GM12878 (cell line): ENCODE measurements around the gene RACGAP1. TPM values are rescaled to one million over a fixed set of nuclear protein-coding genes. Genes with fewer than 3 reads are reported as not detected.

Source experiments
- ATAC-seq: fragments of 200-7000 bp; cut with Tn5 transposase; 3 replicates; pipeline ENCODE4 v1.9.1; 2020; ENCODE audit warnings: mild to moderate bottlenecking, moderate library complexity
- BruUV-seq: library from RNA; stranded (reverse); fragments of 400-500 nt; replicated peaks from 2 replicates; lab custom pipeline; 2021; lab: Mats Ljungman, UMichigan
- CTCF ChIA-PET: fragments of 300-600 bp; sonication (Branson Sonifier 250); formaldehyde crosslinking; extraction: SDS; loops from one replicate; lab custom pipeline; 2021; ENCODE audit warnings: inconsistent platforms; lab: Yijun Ruan, JAX
- POLR2A ChIA-PET: fragments of 350-600 bp; formaldehyde crosslinking; extraction: SDS; loops from one replicate; lab custom pipeline; 2021; ENCODE audit warnings: inconsistent platforms; lab: Charles Lee
- RAD21 ChIA-PET: fragments of 300-600 bp; sonication (Branson Sonifier 250); formaldehyde crosslinking; loops from one replicate; lab custom pipeline; 2023; ENCODE audit warnings: antibody characterized with exemption; ENCODE audit not compliant: unreplicated experiment; lab: Charles Lee
- SMC1A ChIA-PET: fragments of 300-600 bp; sonication (Branson Sonifier 250); formaldehyde crosslinking; loops from one replicate; lab custom pipeline; 2023; ENCODE audit not compliant: unreplicated experiment, uncharacterized antibody; lab: Charles Lee
- DNase-seq: peaks from one replicate; pipeline ENCODE4 v3.0.0-alpha.2; 2011; ENCODE audit warnings: low read depth, low spot score
- FAIRE-seq: peaks from 3 replicates; lab custom pipeline; 2011; peaks lifted over from hg19 to GRCh38; lab: Jason Lieb, UNC
- H2AFZ ChIP-seq: 2 replicates; pipeline ENCODE4 v1.6.0; 2011; ENCODE audit warnings: low read depth, low read length, control low read depth; ENCODE audit not compliant: control insufficient read depth
- H3K27ac ChIP-seq: 2 replicates; pipeline ENCODE4 v1.5.1; 2011; ENCODE audit warnings: control low read depth; ENCODE audit not compliant: control insufficient read depth, insufficient read depth
- H3K27me3 ChIP-seq, 2 experiments: replicated peaks in 1 of 2; 2 replicates each; pipeline versions ENCODE4 v1.6.0 to v1.6.1; 2011; ENCODE audit warnings: low read length in 1 of 2; ENCODE audit not compliant: control insufficient read depth in 2 of 2, insufficient read depth in 2 of 2
- H3K36me3 ChIP-seq, 2 experiments: 2 replicates each; pipeline ENCODE4 v1.5.1; 2011; ENCODE audit warnings: low read length in 1 of 2; ENCODE audit not compliant: control insufficient read depth in 2 of 2, insufficient read depth in 2 of 2
- H3K4me1 ChIP-seq: 2 replicates; pipeline ENCODE4 v1.6.1; 2011; ENCODE audit warnings: mild to moderate bottlenecking, low read length, moderate library complexity, mixed read lengths; ENCODE audit not compliant: control insufficient read depth, insufficient read depth
- H3K4me2 ChIP-seq: 2 replicates; pipeline ENCODE4 v1.6.0; 2011; ENCODE audit warnings: control low read depth; ENCODE audit not compliant: control insufficient read depth, insufficient read depth
- H3K4me3 ChIP-seq: fragments of 200-600 bp; sonication (generic); 2 replicates; pipeline ENCODE4 v1.5.1; 2016
- H3K79me2 ChIP-seq: 2 replicates; pipeline ENCODE4 v1.6.0; 2011; ENCODE audit warnings: low read length; ENCODE audit not compliant: control insufficient read depth, insufficient read depth
- H3K9ac ChIP-seq: 2 replicates; pipeline ENCODE4 v1.8.0; 2011; ENCODE audit warnings: low read length, control low read depth, mixed read lengths; ENCODE audit not compliant: control insufficient read depth, insufficient read depth
- H3K9me3 ChIP-seq: replicated peaks from 3 replicates; pipeline ENCODE4 v1.5.1; 2011; ENCODE audit warnings: mild to moderate bottlenecking, low read length; ENCODE audit not compliant: control insufficient read depth, insufficient read depth
- H4K20me1 ChIP-seq: 2 replicates; pipeline ENCODE4 v1.6.0; 2011; ENCODE audit not compliant: control insufficient read depth, insufficient read depth
- KLF5 ChIP-seq: fragments of 450-650 bp; IDR thresholded peaks from 2 replicates; pipeline ENCODE4 v1.6.1; 2014; ENCODE audit warnings: mild to moderate bottlenecking; ENCODE audit not compliant: partially characterized antibody
- TCF3 ChIP-seq: IDR thresholded peaks from 2 replicates; pipeline ENCODE4 v1.6.1; 2012; ENCODE audit warnings: low read depth, mild to moderate bottlenecking, low read length, borderline replicate concordance; ENCODE audit not compliant: insufficient read depth
- ZNF622 ChIP-seq: fragments of 450-650 bp; IDR thresholded peaks from 2 replicates; pipeline ENCODE4 v1.6.1; 2017; ENCODE audit warnings: mild to moderate bottlenecking, inconsistent platforms
- WGBS: methylation state at CpG from one replicate; pipeline ENCODE4 v1.1.6; 2016; ENCODE audit warnings: low lambda C conversion rate; ENCODE audit not compliant: insufficient replicate concordance, insufficient coverage; ENCODE audit errors: missing lambda C conversion rate; 5-methylcytosine and 5-hydroxymethylcytosine counted together
- in situ Hi-C: fragments of 300-500 bp; cut with MboI; formaldehyde crosslinking; loops from 9 replicates; pipeline ENCODE4 v1.14.3; 2018; ENCODE audit warnings: mixed read lengths
- intact Hi-C: fragments of 100-400 bp; cut with micrococcal nuclease; formaldehyde crosslinking; loops from one replicate; pipeline ENCODE4 v1.14.2; 2022; ENCODE audit not compliant: unreplicated experiment
- polyA plus RNA-seq, 11 experiments: library from polyadenylated mRNA; depleted of rRNA in 4 of 11; unstranded in 6 of 11; stranded (reverse) in 5 of 11; fragments of >200 nt; fragmentation: Nextera tagmentation in 4 of 11; fragmentation: Illumina TruSeq in 1 of 11; extraction: Ambion mirVana in 4 of 11; extraction: Trizol in 1 of 11; gene quantifications; 1 replicate in 1 of 11; 2 replicates in 10 of 11; pipeline versions ENCODE4 v1.2.1 to v1.2.3, GENCODE V29; 2011 to 2016; ENCODE audit warnings: inconsistent platforms in 2 of 11, missing spikeins in 2 of 11, low read depth in 1 of 11
- total RNA-seq, 4 experiments: library from RNA; depleted of rRNA in 3 of 4; stranded (reverse); fragments of >200 nt in 3 of 4; fragmentation: Illumina TruSeq in 1 of 4; extraction: Trizol in 1 of 4; gene quantifications; 2 replicates each; pipeline versions ENCODE4 v1.2.1 to v1.2.3, GENCODE V29; 2013 to 2021
- TF ChIP-seq, protein P1 (sequence below): IDR thresholded peaks from 2 replicates; pipeline ENCODE4 v1.6.1; 2011; ENCODE audit warnings: low read depth, mild to moderate bottlenecking, low read length, moderate library complexity, borderline replicate concordance; ENCODE audit errors: extremely low read depth
- TF ChIP-seq, protein P2 (sequence below): fragments of 450-650 bp; IDR thresholded peaks from 2 replicates; pipeline ENCODE4 v1.6.1; 2016; ENCODE audit warnings: mild to moderate bottlenecking
- TF ChIP-seq, protein P3 (sequence below): fragments of 450-650 bp; formaldehyde crosslinking; IDR thresholded peaks from 2 replicates; pipeline ENCODE4 v1.5.0; 2022; ENCODE audit warnings: mild to moderate bottlenecking, missing genetic modification characterization
- TF ChIP-seq, protein P4 (sequence below): IDR thresholded peaks from 2 replicates; pipeline ENCODE4 v1.6.1; 2012; ENCODE audit warnings: low read length, inconsistent platforms

The RACGAP1 gene
- total and polyA plus RNA-seq, 10 of the 15 experiments (the other 5 are each of a cell fraction or from before 2014, with no cell fraction given), result 32.4 to 87.9 (median 76.2) TPM

DNA sequence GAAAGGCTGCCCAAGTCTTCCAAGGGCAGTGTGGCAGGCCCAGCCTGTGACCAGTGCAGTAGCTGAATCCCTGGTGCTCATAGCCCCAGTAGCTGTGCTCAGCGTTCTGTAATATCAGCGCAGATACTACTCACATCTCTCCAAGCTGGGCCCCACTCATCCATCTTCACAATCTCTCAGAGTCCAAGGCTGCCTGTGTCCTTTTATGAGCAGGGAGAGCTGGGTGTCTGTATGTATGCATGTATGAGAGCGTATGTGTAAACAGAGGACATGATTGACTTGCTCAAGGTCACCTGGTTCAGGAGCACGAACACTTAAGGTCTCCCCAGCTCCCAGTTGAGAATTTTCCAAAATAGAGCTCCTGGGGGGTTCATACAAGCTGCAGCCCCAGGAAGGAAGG, 47.2 kb downstream of the RACGAP1 start:
- intact Hi-C loops, result no loop called here
- FAIRE-seq (no peak), DNase-seq (no peak), ATAC-seq (no peak)
- no peak overlapping the region for H3K4me3 ChIP-seq
- no peak overlapping the region for H3K9ac ChIP-seq
- in situ Hi-C loops, result no loop called here
- ChIA-PET SMC1A (no interaction called here), POLR2A (no interaction called here), RAD21 (no interaction called here), CTCF (interaction anchor here (0.6 to 7.7 kb wide), 6 partner anchors 11 to 92 kb away, joined by 3 to 68 read pairs (median 3); no protein-coding TSS in a partner anchor)
- H3K79me2 ChIP-seq, result no peaks in the 10 kb centered on the region
- H3K27ac ChIP-seq, result no peak overlapping the region
- 78% methylated on average over 4 of the region's 4 CpGs for WGBS
- no peaks in the 10 kb centered on the region for H3K27me3 ChIP-seq
- BruUV-seq, result no TSS peak
- TF ChIP-seq, protein P1, sequence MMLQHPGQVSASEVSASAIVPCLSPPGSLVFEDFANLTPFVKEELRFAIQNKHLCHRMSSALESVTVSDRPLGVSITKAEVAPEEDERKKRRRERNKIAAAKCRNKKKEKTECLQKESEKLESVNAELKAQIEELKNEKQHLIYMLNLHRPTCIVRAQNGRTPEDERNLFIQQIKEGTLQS, result no peak
- TF ChIP-seq ZNF622 (no peak), TCF3 (no peak), KLF5 (no peak)
- TF ChIP-seq, protein P2, sequence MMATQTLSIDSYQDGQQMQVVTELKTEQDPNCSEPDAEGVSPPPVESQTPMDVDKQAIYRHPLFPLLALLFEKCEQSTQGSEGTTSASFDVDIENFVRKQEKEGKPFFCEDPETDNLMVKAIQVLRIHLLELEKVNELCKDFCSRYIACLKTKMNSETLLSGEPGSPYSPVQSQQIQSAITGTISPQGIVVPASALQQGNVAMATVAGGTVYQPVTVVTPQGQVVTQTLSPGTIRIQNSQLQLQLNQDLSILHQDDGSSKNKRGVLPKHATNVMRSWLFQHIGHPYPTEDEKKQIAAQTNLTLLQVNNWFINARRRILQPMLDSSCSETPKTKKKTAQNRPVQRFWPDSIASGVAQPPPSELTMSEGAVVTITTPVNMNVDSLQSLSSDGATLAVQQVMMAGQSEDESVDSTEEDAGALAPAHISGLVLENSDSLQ, result no peak
- TF ChIP-seq, protein P3, sequence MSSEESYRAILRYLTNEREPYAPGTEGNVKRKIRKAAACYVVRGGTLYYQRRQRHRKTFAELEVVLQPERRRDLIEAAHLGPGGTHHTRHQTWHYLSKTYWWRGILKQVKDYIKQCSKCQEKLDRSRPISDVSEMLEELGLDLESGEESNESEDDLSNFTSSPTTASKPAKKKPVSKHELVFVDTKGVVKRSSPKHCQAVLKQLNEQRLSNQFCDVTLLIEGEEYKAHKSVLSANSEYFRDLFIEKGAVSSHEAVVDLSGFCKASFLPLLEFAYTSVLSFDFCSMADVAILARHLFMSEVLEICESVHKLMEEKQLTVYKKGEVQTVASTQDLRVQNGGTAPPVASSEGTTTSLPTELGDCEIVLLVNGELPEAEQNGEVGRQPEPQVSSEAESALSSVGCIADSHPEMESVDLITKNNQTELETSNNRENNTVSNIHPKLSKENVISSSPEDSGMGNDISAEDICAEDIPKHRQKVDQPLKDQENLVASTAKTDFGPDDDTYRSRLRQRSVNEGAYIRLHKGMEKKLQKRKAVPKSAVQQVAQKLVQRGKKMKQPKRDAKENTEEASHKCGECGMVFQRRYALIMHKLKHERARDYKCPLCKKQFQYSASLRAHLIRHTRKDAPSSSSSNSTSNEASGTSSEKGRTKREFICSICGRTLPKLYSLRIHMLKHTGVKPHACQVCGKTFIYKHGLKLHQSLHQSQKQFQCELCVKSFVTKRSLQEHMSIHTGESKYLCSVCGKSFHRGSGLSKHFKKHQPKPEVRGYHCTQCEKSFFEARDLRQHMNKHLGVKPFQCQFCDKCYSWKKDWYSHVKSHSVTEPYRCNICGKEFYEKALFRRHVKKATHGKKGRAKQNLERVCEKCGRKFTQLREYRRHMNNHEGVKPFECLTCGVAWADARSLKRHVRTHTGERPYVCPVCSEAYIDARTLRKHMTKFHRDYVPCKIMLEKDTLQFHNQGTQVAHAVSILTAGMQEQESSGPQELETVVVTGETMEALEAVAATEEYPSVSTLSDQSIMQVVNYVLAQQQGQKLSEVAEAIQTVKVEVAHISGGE, result no peak
- TF ChIP-seq, protein P4, sequence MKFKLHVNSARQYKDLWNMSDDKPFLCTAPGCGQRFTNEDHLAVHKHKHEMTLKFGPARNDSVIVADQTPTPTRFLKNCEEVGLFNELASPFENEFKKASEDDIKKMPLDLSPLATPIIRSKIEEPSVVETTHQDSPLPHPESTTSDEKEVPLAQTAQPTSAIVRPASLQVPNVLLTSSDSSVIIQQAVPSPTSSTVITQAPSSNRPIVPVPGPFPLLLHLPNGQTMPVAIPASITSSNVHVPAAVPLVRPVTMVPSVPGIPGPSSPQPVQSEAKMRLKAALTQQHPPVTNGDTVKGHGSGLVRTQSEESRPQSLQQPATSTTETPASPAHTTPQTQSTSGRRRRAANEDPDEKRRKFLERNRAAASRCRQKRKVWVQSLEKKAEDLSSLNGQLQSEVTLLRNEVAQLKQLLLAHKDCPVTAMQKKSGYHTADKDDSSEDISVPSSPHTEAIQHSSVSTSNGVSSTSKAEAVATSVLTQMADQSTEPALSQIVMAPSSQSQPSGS, result no peak
- no peak overlapping the region for H2AFZ ChIP-seq
- no peak overlapping the region for H3K4me2 ChIP-seq
- H3K36me3 ChIP-seq, result no peaks in the 10 kb centered on the region
- no peaks in the 10 kb centered on the region for H3K9me3 ChIP-seq
- H4K20me1 ChIP-seq, result no peaks in the 10 kb centered on the region
- no peaks in the 10 kb centered on the region for H3K4me1 ChIP-seq
